Psoas muscle (tissue), 7 donors: ENCODE results near the gene SMIM45.

Source experiments
- ATAC-seq, 4 donors: fragments of 200-7000 bp; cut with Tn5 transposase; one replicate each; pipeline ENCODE4 v1.9.1; 2020; ENCODE audit warnings: moderate library complexity in 3 of 4, mild to moderate bottlenecking in 2 of 4
- DNase-seq, 2 donors: peaks; one replicate each; pipeline ENCODE4 v3.0.0-alpha.2; 2020
- H3K27ac ChIP-seq: fragments of 200-600 bp; one replicate; pipeline ENCODE4 v1.8.0; 2022
- H3K27me3 ChIP-seq, 3 donors: fragments of 200-600 bp in 1 of 3; one replicate each; pipeline versions ENCODE4 v1.6.1 to v1.8.0; 2013 to 2022; ENCODE audit warnings: low read length in 2 of 3, mild to moderate bottlenecking in 2 of 3, moderate library complexity in 1 of 3; ENCODE audit not compliant: insufficient read depth in 3 of 3
- H3K36me3 ChIP-seq, 2 donors: fragments of 200-600 bp in 1 of 2; one replicate each; pipeline versions ENCODE4 v1.6.1 to v1.8.0; 2013 to 2022; ENCODE audit warnings: low read depth in 1 of 2, mild to moderate bottlenecking in 1 of 2, moderate library complexity in 1 of 2; ENCODE audit not compliant: insufficient read depth in 1 of 2
- H3K4me1 ChIP-seq: fragments of 200-600 bp; one replicate; pipeline ENCODE4 v1.8.0; 2022
- H3K4me3 ChIP-seq: fragments of 200-600 bp; one replicate; pipeline ENCODE4 v1.8.0; 2022; ENCODE audit warnings: mild to moderate bottlenecking
- H3K9me3 ChIP-seq: fragments of 200-600 bp; one replicate; pipeline ENCODE4 v1.8.0; 2022
- CTCF ChIP-seq: fragments of 200-600 bp; IDR thresholded peaks from one replicate; pipeline ENCODE4 v1.8.0; 2022; ENCODE audit warnings: antibody characterized with exemption
- WGBS, 3 donors: extraction: QIAGEN DNeasy Blood & Tissue Kit; methylation state at CpG; one replicate each; pipeline versions ENCODE4 v1.1.6 to v1.1.7; 2013; 5-methylcytosine and 5-hydroxymethylcytosine counted together
- intact Hi-C, 2 donors: fragments of 100-400 bp; cut with DNase I; formaldehyde crosslinking; loops; one replicate each; pipeline versions ENCODE4 v1.11.0 to v1.14.2; 2022
- donor health status: healthy with polysubstance abuse.
- donor health status: DM: no; HTN: no; CAD: no; lungs with moderate emphysema.
- donor health status: Bipolar disorder and iron deficiency.
- donor health status: healthy.
- donor health status: DM: yes; HTN: yes; CAD: no.
- donor health status: DM: no; HTN: no; CAD: no.
- donor health status: DM: yes; HTN: yes; CAD: no.

Gene SMIM45

GRCh38 chr22:41996826-41997225 lies 44.9 kb downstream of the SMIM45 start:
- no peak for TF ChIP-seq CTCF
- H3K36me3 ChIP-seq, result peaks cover 0 to 6% of the 10 kb centered on the region in 2 donors
- H3K4me1 ChIP-seq, result no peaks in the 10 kb centered on the region
- no peak overlapping the region for H3K27ac ChIP-seq
- no peak overlapping the region for H3K4me3 ChIP-seq
- intact Hi-C loops, result no loop called here
- H3K27me3 ChIP-seq, result peaks cover 0 to 2% (median 0%) of the 10 kb centered on the region in 3 donors
- no peak for DNase-seq
- H3K9me3 ChIP-seq, result no peaks in the 10 kb centered on the region
- ATAC-seq, result no peak
- WGBS, 3 donors, result 67 to 73% (median 68%) methylated on average over 5 of the region's 5 CpGs

- DNase-seq (peak; percentile 80 to 89), ATAC-seq (peak; percentile 95 to 99 (median 98))
- no peak within 1 kb of the TSS for H3K27ac ChIP-seq
- H3K9me3 ChIP-seq, result no peaks in the 10 kb centered on the region
- WGBS, 3 donors, result 33 to 37% (median 36%) methylated on average over 61 to 71 of the region's 71 CpGs
- peaks cover 0 to 2% (median 0%) of the 10 kb centered on the region in 3 donors for H3K27me3 ChIP-seq
- TF ChIP-seq CTCF, result no peak
- peak within 1 kb of the TSS; percentile 73 for H3K4me3 ChIP-seq
- no peaks in the 10 kb centered on the region for H3K4me1 ChIP-seq
- peaks cover 0 to 6% of the 10 kb centered on the region in 2 donors for H3K36me3 ChIP-seq
- intact Hi-C loops, result no loop called here
These were observed 46.7 kb downstream of the SMIM45 start, which contains the start of gene WBP2NL for GRCh38 chr22:41998361-41999261. TSS of gene WBP2NL (plus strand) at chr22:41998788. CDS start at chr22:41998819, 31 bp downstream.

GRCh38 chr22:42000466-42000865 lies 48.5 kb downstream of the SMIM45 start:
- no peak for ATAC-seq
- Histone ChIP-seq H3K4me3 (no peak overlapping the region), H3K27me3 (peaks cover 0 to 2% (median 0%) of the 10 kb centered on the region in 3 donors), H3K4me1 (no peaks in the 10 kb centered on the region), H3K9me3 (no peaks in the 10 kb centered on the region), H3K36me3 (peaks cover 0 to 6% of the 10 kb centered on the region in 2 donors), H3K27ac (no peak overlapping the region)
- DNase-seq, result no peak
- no peak for TF ChIP-seq CTCF
- WGBS, 3 donors, result 88 to 92% (median 92%) methylated on average over 8 of the region's 8 CpGs
- intact Hi-C loops, result no loop called here

GRCh38 chr22:42001121-42001520 lies 49.2 kb downstream of the SMIM45 start:
- intact Hi-C loops, result no loop called here

More at GRCh38 chr22:42001121-42001520, 49.2 kb downstream of the SMIM45 start:
- DNase-seq, result no peak
- 70 to 82% (median 72%) methylated on average over 8 of the region's 8 CpGs for WGBS, 3 donors
- TF ChIP-seq CTCF, result no peak
- H3K27ac ChIP-seq, result no peak overlapping the region
- H3K27me3 ChIP-seq, result peaks cover 0 to 2% (median 0%) of the 10 kb centered on the region in 3 donors
- H3K4me1 ChIP-seq, result no peaks in the 10 kb centered on the region
- H3K9me3 ChIP-seq, result no peaks in the 10 kb centered on the region
- ATAC-seq, result no peak
- peaks cover 0 to 6% of the 10 kb centered on the region in 2 donors for H3K36me3 ChIP-seq
- H3K4me3 ChIP-seq, result no peak overlapping the region
